Small intestine (tissue), 7 donors: ENCODE data around the gene ALOX15. TPM values are rescaled to one million over a fixed set of nuclear protein-coding genes. Genes with fewer than 3 reads are reported as not detected.
"Not testable (repeated sequence)": the region's sequence is repeated elsewhere in the genome, so short reads cannot be mapped to it uniquely, and the experiment has no call there.

ENCODE experiments used
- DNase-seq, 2 donors: peaks; one replicate each; pipeline versions ENCODE4 v3.0.0 to v3.0.0-alpha.2; 2013
- FAIRE-seq: peaks from 2 replicates; lab custom pipeline; 2012; peaks lifted over from hg19 to GRCh38; lab: Jason Lieb, UNC
- H3K27ac ChIP-seq, 3 donors: one replicate each; pipeline ENCODE4 v1.5.1; 2013; ENCODE audit warnings: low read length in 2 of 3, mild to moderate bottlenecking in 2 of 3, control low read depth in 1 of 3, inconsistent platforms in 1 of 3, low read depth in 1 of 3, moderate library complexity in 1 of 3
- H3K27me3 ChIP-seq, 3 donors: one replicate each; pipeline ENCODE4 v1.6.1; 2013; ENCODE audit warnings: low read length in 3 of 3, inconsistent platforms in 1 of 3; ENCODE audit not compliant: control insufficient read depth in 3 of 3, insufficient read depth in 3 of 3
- H3K36me3 ChIP-seq, 3 donors: one replicate each; pipeline ENCODE4 v1.6.1; 2013; ENCODE audit warnings: low read length in 3 of 3, inconsistent platforms in 1 of 3, low read depth in 1 of 3, mild to moderate bottlenecking in 1 of 3, moderate library complexity in 1 of 3; ENCODE audit not compliant: control insufficient read depth in 3 of 3, insufficient read depth in 2 of 3
- H3K4me1 ChIP-seq, 3 donors: one replicate each; pipeline ENCODE4 v1.6.1; 2013; ENCODE audit warnings: low read length in 2 of 3, inconsistent platforms in 1 of 3, low read depth in 1 of 3, mild to moderate bottlenecking in 1 of 3, moderate library complexity in 1 of 3; ENCODE audit not compliant: control insufficient read depth in 3 of 3, insufficient read depth in 2 of 3
- H3K4me3 ChIP-seq, 3 donors: one replicate each; pipeline ENCODE4 v1.5.1; 2013; ENCODE audit warnings: low read length in 3 of 3, control low read depth in 1 of 3, inconsistent platforms in 1 of 3, low read depth in 1 of 3, mild to moderate bottlenecking in 1 of 3, moderate library complexity in 1 of 3
- H3K9me3 ChIP-seq, 2 donors: one replicate each; pipeline ENCODE4 v1.6.1; 2013; ENCODE audit warnings: low read depth in 1 of 2, low read length in 1 of 2; ENCODE audit not compliant: control insufficient read depth in 2 of 2, insufficient read depth in 1 of 2
- WGBS, 3 donors: extraction: QIAGEN DNeasy Blood & Tissue Kit; methylation state at CpG; one replicate each; pipeline ENCODE4 v1.1.7; 2013; 5-methylcytosine and 5-hydroxymethylcytosine counted together
- polyA plus RNA-seq, 4 donors: library from polyadenylated mRNA; stranded (reverse) in 3 of 4; unstranded in 1 of 4; fragments of 200-250 nt in 3 of 4; fragments of 120-200 nt in 1 of 4; gene quantifications; one replicate each; pipeline versions ENCODE4 v1.2.1 to v1.2.3, GENCODE V29; 2013
- donor health status: healthy with polysubstance abuse.
- donor health status: control.
- donor health status: control.
- donor health status: Bipolar disorder and iron deficiency.
- donor health status: healthy.

ALOX15 gene
- polyA plus RNA-seq, 4 donors: 0.15 to 0.49 (median 0.27) TPM; not detected in 1

- 66 to 72% (median 70%) methylated on average over 4 of the region's 4 CpGs for WGBS, 3 donors
- no peak overlapping the region for H3K4me3 ChIP-seq
- peaks cover 0 to 42% (median 11%) of the 10 kb centered on the region in 3 donors for H3K27me3 ChIP-seq
- H3K36me3 ChIP-seq: no peaks in the 10 kb centered on the region
- no peak overlapping the region for H3K27ac ChIP-seq
- DNase-seq (no peak), FAIRE-seq (no peak)
- H3K4me1 ChIP-seq: no peaks in the 10 kb centered on the region
- no peaks in the 10 kb centered on the region for H3K9me3 ChIP-seq
Observed at GRCh38 chr17:4634976-4635375, 6.5 kb downstream of the ALOX15 start.

GRCh38 chr17:4633643-4634042 lies 7.8 kb downstream of the ALOX15 start:
- 93 to 97% (median 94%) methylated on average over 2 of the region's 2 CpGs for WGBS, 3 donors
- Histone ChIP-seq H3K4me1 (no peaks in the 10 kb centered on the region), H3K27ac (no peak overlapping the region), H3K27me3 (peaks cover 0 to 34% (median 6%) of the 10 kb centered on the region in 3 donors), H3K36me3 (no peaks in the 10 kb centered on the region), H3K4me3 (no peak overlapping the region), H3K9me3 (no peaks in the 10 kb centered on the region)
- DNase-seq (no peak), FAIRE-seq (no peak)

GRCh38 chr17:4632581-4632920 lies 8.9 kb downstream of the ALOX15 start:
- FAIRE-seq (no peak), DNase-seq (no peak)
- no peaks in the 10 kb centered on the region for H3K4me1 ChIP-seq
- H3K36me3 ChIP-seq: no peaks in the 10 kb centered on the region
- peaks cover 0 to 29% (median 4%) of the 10 kb centered on the region in 3 donors for H3K27me3 ChIP-seq
- 64 to 75% (median 72%) methylated on average over 7 of the region's 7 CpGs for WGBS, 3 donors
- H3K4me3 ChIP-seq: no peak overlapping the region
- no peak overlapping the region for H3K27ac ChIP-seq
- no peaks in the 10 kb centered on the region for H3K9me3 ChIP-seq

- 77 to 80% (median 79%) methylated on average over 21 of the region's 21 CpGs for WGBS, 3 donors
- no peak overlapping the region for H3K27ac ChIP-seq
- H3K27me3 ChIP-seq: peaks cover 0 to 23% (median 4%) of the 10 kb centered on the region in 3 donors
- no peak for FAIRE-seq
- no peak overlapping the region for H3K4me3 ChIP-seq
- no peaks in the 10 kb centered on the region for H3K9me3 ChIP-seq
- H3K36me3 ChIP-seq: no peaks in the 10 kb centered on the region
- DNase-seq: no peak
- no peaks in the 10 kb centered on the region for H3K4me1 ChIP-seq
Observed at GRCh38 chr17:4631836-4632580, 9.5 kb downstream of the ALOX15 start.

GRCh38 chr17:4631431-4631830 lies 10.0 kb downstream of the ALOX15 start:
- no peaks in the 10 kb centered on the region for H3K36me3 ChIP-seq
- no peak overlapping the region for H3K4me3 ChIP-seq
- no peak overlapping the region for H3K27ac ChIP-seq
- peaks cover 0 to 17% (median 2%) of the 10 kb centered on the region in 3 donors for H3K27me3 ChIP-seq
- DNase-seq: no peak
- no peaks in the 10 kb centered on the region for H3K9me3 ChIP-seq
- WGBS, 3 donors: 79 to 84% (median 81%) methylated on average over 8 of the region's 8 CpGs
- no peaks in the 10 kb centered on the region for H3K4me1 ChIP-seq
- FAIRE-seq: no peak

GRCh38 chr17:4626734-4627256 lies 14.7 kb downstream of the ALOX15 start:
- Histone ChIP-seq H3K36me3 (no peaks in the 10 kb centered on the region), H3K9me3 (peaks cover 0 to 6% of the 10 kb centered on the region in 2 donors), H3K4me1 (no peaks in the 10 kb centered on the region), H3K27me3 (no peaks in the 10 kb centered on the region), H3K27ac (no peak overlapping the region), H3K4me3 (no peak overlapping the region)
- 68 to 80% (median 69%) methylated on average over 4 of the region's 4 CpGs for WGBS, 3 donors
- DNase-seq (no peak), FAIRE-seq (no peak)

GRCh38 chr17:4625181-4625617 lies 16.3 kb downstream of the ALOX15 start:
- H3K9me3 ChIP-seq: peaks cover 0 to 10% of the 10 kb centered on the region in 2 donors
- no peaks in the 10 kb centered on the region for H3K4me1 ChIP-seq
- no peaks in the 10 kb centered on the region for H3K27me3 ChIP-seq
- WGBS, 3 donors: 78 to 90% (median 83%) methylated on average over 12 of the region's 12 CpGs
- no peaks in the 10 kb centered on the region for H3K36me3 ChIP-seq
- FAIRE-seq (no peak), DNase-seq (no peak)
- no peak overlapping the region for H3K4me3 ChIP-seq
- H3K27ac ChIP-seq: no peak overlapping the region

- H3K36me3 ChIP-seq, DNase-seq, H3K4me3 ChIP-seq, H3K27me3 ChIP-seq, FAIRE-seq, H3K4me1 ChIP-seq, H3K27ac ChIP-seq: not testable (repeated sequence)
- H3K9me3 ChIP-seq: peaks cover 0 to 10% of the 10 kb centered on the region in 2 donors
- WGBS, 3 donors: 71 to 89% (median 78%) methylated on average over 3 of the region's 3 CpGs
Observed at GRCh38 chr17:4624451-4624911, 17.0 kb downstream of the ALOX15 start.
